ENCODE results near the gene CCL23. TPM values are rescaled to one million over a fixed set of nuclear protein-coding genes. Genes with fewer than 3 reads are reported as not detected.
A peak's percentile ranks its signal among the peaks of the same experiment; 100 is the strongest.
"Not testable (repeated sequence)": the region's sequence is repeated elsewhere in the genome, so short reads cannot be mapped to it uniquely, and the experiment has no call there.

Gene CCL23
- total and polyA plus RNA-seq, 8 donors, result 1.4 to 4.8 TPM; not detected in 6

DNA sequence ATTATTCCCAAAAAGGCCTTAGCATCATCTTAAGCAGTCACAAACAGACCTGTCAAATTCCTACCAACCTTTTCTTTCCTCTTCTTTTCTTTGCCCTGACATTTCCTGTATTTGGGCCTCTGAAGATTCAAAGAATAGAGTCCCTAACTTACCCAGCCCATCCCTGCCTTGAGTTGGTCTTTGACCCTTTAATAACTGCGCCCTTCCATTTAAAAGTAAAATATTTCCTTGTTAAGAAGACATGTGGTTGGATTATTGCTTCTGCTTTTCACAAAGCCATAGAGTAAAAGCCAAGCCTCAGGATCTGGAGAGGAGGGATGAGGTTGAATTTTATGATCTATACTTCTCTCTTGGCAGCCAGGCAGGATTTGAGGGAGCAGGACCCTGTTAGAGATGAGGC is 13.2 kb upstream of the CCL23 start:
- DNase-seq, result peak in 1 of 2 donors; percentile 12
- Histone ChIP-seq H3K27me3 (peaks cover 0 to 11% (median 0%) of the 10 kb centered on the region in 3 donors), H3K9me3 (no peaks in the 10 kb centered on the region), H3K36me3 (no peaks in the 10 kb centered on the region), H3K4me3 (no peak overlapping the region), H3K27ac (no peak overlapping the region), H3K4me1 (no peaks in the 10 kb centered on the region)
- no peak for TF ChIP-seq POLR2A (IDR thresholded peaks at IDR 0.05)
- TF ChIP-seq EP300 (IDR thresholded peaks at IDR 0.05), result no peak
- no peak for TF ChIP-seq POLR2AphosphoS5 (IDR thresholded peaks at IDR 0.05)
- TF ChIP-seq, protein P1, sequence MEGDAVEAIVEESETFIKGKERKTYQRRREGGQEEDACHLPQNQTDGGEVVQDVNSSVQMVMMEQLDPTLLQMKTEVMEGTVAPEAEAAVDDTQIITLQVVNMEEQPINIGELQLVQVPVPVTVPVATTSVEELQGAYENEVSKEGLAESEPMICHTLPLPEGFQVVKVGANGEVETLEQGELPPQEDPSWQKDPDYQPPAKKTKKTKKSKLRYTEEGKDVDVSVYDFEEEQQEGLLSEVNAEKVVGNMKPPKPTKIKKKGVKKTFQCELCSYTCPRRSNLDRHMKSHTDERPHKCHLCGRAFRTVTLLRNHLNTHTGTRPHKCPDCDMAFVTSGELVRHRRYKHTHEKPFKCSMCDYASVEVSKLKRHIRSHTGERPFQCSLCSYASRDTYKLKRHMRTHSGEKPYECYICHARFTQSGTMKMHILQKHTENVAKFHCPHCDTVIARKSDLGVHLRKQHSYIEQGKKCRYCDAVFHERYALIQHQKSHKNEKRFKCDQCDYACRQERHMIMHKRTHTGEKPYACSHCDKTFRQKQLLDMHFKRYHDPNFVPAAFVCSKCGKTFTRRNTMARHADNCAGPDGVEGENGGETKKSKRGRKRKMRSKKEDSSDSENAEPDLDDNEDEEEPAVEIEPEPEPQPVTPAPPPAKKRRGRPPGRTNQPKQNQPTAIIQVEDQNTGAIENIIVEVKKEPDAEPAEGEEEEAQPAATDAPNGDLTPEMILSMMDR (IDR thresholded peaks at IDR 0.05), result no peak
- intact Hi-C loops (cut with DNase I; ENCODE audit: low total_unique reads), result no loop called here
- 67 to 92% (median 79%) methylated on average over 1 of the region's 1 CpG for WGBS, 5 donors

DNA sequence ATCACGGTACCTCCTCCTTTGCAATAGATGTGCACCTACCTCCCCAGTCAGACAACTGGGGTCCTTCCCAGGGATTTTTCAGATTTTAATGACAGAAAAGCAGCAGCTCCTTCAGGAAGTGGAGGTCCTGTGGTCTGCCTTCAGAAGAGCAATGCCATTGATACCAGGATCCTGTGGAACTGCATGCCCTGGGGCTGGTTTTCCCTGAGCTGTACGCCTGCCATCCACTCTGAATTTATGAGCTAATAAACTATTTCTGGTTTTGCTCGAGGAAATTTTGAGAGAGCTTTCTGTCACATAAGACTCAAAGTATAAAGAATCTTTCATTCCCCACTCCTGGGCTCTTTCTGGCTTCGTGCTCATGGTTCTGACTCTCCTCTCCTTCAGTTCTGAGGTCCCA is 10.0 kb upstream of the CCL23 start:
- Histone ChIP-seq H3K36me3 (no peaks in the 10 kb centered on the region), H3K9me3 (peaks cover 0 to 4% (median 2%) of the 10 kb centered on the region in 4 donors), H3K4me1 (peaks cover 0 to 14% (median 6%) of the 10 kb centered on the region in 4 donors), H3K27ac (no peak overlapping the region), H3K27me3 (peaks cover 0 to 11% (median 0%) of the 10 kb centered on the region in 3 donors), H3K4me3 (no peak overlapping the region)
- TF ChIP-seq POLR2AphosphoS5 (IDR thresholded peaks at IDR 0.05) (no peak), EP300 (IDR thresholded peaks at IDR 0.05) (no peak), POLR2A (IDR thresholded peaks at IDR 0.05) (no peak)
- WGBS, 5 donors, result 65 to 86% (median 70%) methylated on average over 4 of the region's 4 CpGs
- DNase-seq, result no peak
- intact Hi-C loops (cut with DNase I; ENCODE audit: low total_unique reads), result no loop called here

DNA sequence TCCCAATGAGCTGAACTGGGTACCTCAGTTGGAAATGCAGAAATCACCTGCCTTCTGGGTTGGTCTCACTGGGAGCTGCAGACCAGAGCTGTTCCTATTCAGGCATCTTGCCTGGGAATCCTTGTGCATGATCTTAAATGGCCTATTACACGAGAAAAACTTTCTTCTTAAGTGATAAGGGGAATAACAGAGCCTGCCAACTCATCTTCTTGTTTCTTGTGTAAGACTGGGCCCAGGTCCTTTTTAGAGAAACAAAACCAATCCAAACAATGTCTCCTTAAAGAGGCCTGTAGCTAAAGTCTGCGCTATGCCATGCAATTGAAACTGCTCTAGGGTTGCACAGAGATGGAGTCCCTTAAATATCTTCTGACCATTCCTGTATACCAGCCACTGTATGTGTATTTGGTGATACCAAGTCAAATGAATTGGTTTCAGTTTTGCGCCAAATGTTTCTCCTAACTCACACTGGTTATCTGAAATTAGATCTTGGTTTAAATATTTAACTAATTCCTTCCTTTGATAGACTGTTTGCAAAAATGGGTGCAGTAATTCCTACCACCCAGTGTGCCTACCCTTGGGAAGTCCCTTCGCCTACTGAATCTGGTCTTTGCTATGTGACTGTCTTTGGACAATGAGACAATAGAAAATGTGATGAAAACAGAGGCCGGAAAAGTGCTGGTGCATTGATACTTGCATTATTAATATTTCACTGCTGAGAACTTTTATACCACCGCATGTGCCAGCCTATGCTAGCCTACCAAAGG is 6.5 kb upstream of the CCL23 start:
- H3K4me3 ChIP-seq, result no peak overlapping the region
- intact Hi-C loops (cut with DNase I; ENCODE audit: low total_unique reads), result no loop called here
- H3K9me3 ChIP-seq, result peaks cover 0 to 6% (median 3%) of the 10 kb centered on the region in 4 donors
- TF ChIP-seq EP300 (IDR thresholded peaks at IDR 0.05) (no peak), POLR2A (IDR thresholded peaks at IDR 0.05) (no peak), POLR2AphosphoS5 (IDR thresholded peaks at IDR 0.05) (no peak)
- TF ChIP-seq, protein P1 (IDR thresholded peaks at IDR 0.05), result no peak
- peaks cover 0 to 14% (median 6%) of the 10 kb centered on the region in 4 donors for H3K4me1 ChIP-seq
- no peaks in the 10 kb centered on the region for H3K36me3 ChIP-seq
- 38 to 64% (median 44%) methylated on average over 6 of the region's 6 CpGs for WGBS, 5 donors
- DNase-seq, result no peak
- H3K27me3 ChIP-seq, result peaks cover 0 to 13% (median 0%) of the 10 kb centered on the region in 3 donors
- no peak overlapping the region for H3K27ac ChIP-seq

DNA sequence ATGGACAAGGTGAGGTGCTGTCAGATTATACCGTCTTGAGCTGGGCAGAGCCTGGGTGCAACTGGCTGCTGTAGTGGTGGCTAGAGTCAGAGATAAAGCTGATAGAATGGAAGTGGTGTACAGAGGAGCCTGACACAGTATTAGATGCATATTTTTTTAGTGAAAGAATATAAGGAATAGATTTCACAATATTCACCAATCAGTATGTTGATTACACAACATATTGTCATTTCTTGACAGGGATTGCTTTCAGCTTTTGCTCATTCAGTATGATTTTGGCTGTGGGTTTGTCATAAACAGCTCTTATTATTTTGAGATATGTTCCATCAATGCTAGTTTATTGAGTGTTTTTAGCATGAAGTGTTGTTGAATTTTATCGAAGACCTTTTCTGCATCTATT is 1.7 kb upstream of the CCL23 start:
- intact Hi-C loops (cut with DNase I; ENCODE audit: low total_unique reads), result no loop called here
- TF ChIP-seq POLR2AphosphoS5 (IDR thresholded peaks at IDR 0.05) (no peak), POLR2A (IDR thresholded peaks at IDR 0.05) (no peak), EP300 (IDR thresholded peaks at IDR 0.05) (no peak)
- TF ChIP-seq, protein P1 (IDR thresholded peaks at IDR 0.05), result no peak

DNA sequence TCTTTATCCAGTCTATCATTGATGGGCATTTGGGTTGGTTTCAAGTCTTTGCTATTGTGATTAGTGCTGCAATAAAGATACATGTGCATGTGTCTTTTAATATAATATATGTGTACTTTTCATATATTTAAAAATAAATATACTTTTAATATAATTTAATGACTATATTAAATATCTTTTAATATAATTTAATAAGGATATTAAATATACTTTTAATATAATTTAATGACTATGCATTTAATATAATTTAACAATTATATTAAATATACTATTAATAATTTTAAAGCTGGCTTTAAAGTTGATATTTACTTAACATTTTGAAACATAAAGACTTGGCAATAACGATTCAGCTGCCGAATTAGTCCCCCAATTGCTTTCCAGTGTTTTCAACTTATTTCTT is 1.2 kb downstream of the CCL23 start:
- peaks cover 0 to 4% (median 0%) of the 10 kb centered on the region in 4 donors for H3K36me3 ChIP-seq
- 90 to 97% (median 92%) methylated on average over 2 of the region's 2 CpGs for WGBS, 5 donors
- DNase-seq, result no peak
- intact Hi-C loops (cut with DNase I; ENCODE audit: low total_unique reads), result no loop called here
- H3K4me1 ChIP-seq, result no peaks in the 10 kb centered on the region
- H3K9me3 ChIP-seq, result peaks cover 0 to 12% (median 10%) of the 10 kb centered on the region in 4 donors
- peaks cover 0 to 5% (median 0%) of the 10 kb centered on the region in 3 donors for H3K27me3 ChIP-seq
- TF ChIP-seq POLR2A (IDR thresholded peaks at IDR 0.05), result no peak
- TF ChIP-seq EP300 (IDR thresholded peaks at IDR 0.05), result no peak
- no peak for TF ChIP-seq POLR2AphosphoS5 (IDR thresholded peaks at IDR 0.05)
- TF ChIP-seq, protein P1 (IDR thresholded peaks at IDR 0.05), result no peak
- no peak overlapping the region for H3K27ac ChIP-seq
- H3K4me3 ChIP-seq, result no peak overlapping the region

More for the DNA sequence above, 1.7 kb upstream of the CCL23 start:
- H3K9me3 ChIP-seq, result peaks cover 0 to 6% (median 3%) of the 10 kb centered on the region in 4 donors
- H3K27me3 ChIP-seq, result peaks cover 0 to 18% (median 0%) of the 10 kb centered on the region in 3 donors
- H3K27ac ChIP-seq, result no peak overlapping the region
- peaks cover 0 to 8% (median 6%) of the 10 kb centered on the region in 4 donors for H3K4me1 ChIP-seq
- 83 to 92% (median 88%) methylated on average over 2 of the region's 2 CpGs for WGBS, 5 donors
- H3K4me3 ChIP-seq, result no peak overlapping the region
- H3K36me3 ChIP-seq, result no peaks in the 10 kb centered on the region
- no peak for DNase-seq

DNA sequence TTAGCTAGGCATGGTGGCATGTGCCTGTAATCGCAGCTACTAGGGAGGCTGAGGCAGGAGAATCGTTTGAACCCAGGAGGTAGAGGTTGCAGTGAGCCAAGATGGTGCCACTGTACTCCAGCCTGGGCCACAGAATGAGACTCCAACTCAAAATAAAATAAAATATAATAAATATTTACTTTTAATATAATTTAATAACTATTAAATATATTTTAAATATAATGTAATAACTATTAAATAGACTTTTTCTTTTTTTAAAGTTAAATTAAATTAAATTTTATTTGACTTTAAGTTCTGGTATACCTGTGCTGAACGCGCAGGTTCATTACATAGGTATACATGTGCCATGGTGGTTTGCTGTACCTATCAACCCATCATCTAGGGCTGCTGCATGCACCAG is 1.9 kb downstream of the CCL23 start:
- H3K4me1 ChIP-seq; DNase-seq; H3K4me3 ChIP-seq; H3K27ac ChIP-seq; H3K36me3 ChIP-seq; intact Hi-C loops (cut with DNase I; ENCODE audit: low total_unique reads); H3K27me3 ChIP-seq: not testable (repeated sequence)
- WGBS, 5 donors, result 92 to 94% (median 93%) methylated on average over 4 of the region's 4 CpGs
- H3K9me3 ChIP-seq, result peaks cover 0 to 14% (median 13%) of the 10 kb centered on the region in 4 donors

All from stomach (tissue), 9 donors.